GM19239 (cell line): ENCODE measurements around the gene F13A1.

Experiments used
- DNase-seq: peaks from one replicate; pipeline ENCODE4 v3.0.0; 2011; ENCODE audit warnings: low spot score; ENCODE audit not compliant: insufficient read length
- FAIRE-seq: peaks from 2 replicates; lab custom pipeline; 2011; peaks lifted over from hg19 to GRCh38; lab: Jason Lieb, UNC

Gene F13A1

DNA sequence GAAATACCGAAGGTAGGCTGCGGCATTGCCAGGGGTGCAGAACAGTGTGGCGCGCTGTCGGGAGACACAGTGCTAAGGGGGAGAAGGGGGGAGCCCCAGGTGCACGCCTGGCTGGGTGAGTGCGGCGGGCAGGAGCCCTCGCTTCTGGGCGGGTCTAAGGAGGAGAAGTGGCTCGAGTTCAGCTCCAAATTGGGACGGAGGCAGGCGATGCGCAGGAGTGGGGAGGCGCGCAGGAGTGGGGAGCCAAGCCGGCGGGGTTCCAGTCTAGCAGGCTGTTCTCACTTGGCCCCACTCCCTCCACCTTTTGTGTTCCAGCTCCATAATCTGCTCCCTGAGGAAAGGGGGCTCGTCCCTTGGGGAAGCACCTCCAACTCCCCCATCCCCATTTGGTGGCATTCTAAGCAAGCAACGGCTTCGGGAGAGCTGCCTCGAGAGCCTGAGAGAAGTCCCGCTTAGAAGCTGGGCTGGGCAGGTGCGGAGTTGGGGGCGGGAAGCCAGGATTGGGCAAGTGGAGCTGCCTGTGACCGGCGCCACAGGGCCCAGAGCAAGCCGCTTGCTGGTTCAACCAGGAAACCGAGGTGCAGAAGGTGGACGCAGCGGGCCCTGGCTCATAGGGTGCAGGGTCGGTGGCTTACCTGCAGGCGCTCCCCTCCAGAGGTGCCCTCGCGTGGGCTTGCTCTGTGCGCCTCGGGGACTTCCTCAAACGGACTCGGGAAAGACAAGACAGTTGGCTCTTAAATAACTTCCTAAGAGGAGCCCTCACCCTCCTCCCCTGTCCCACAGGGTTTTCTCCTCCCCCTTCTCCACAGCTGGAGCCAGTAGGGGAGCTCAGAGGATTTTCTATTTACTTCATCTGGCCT is at the start of gene F13A1:
Gene F13A1, minus strand, starts transcription at position 711 of the 860 bp plus-strand sequence. CDS start 1,998 bp downstream, outside the sequence.
- FAIRE-seq (no peak), DNase-seq (no peak)

DNA sequence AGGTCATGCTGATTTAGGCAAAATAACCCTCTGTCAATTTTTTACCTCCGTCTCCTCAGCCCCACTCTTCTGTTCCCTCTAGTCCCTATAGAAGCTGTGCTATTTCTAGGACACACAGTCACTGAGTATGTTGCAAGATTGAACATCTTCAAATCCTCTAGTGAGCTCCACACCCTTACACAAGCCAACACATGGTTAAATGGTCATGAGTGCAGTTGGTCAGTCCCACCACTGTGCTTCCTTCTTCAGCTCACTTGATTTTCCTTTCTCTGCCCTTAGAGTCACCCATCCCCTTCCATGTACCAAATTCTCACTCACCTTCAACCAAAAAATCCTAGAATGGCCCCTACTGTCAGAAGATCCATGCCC is 48.2 kb upstream of the F13A1 start:
- FAIRE-seq (no peak), DNase-seq (no peak)

DNA sequence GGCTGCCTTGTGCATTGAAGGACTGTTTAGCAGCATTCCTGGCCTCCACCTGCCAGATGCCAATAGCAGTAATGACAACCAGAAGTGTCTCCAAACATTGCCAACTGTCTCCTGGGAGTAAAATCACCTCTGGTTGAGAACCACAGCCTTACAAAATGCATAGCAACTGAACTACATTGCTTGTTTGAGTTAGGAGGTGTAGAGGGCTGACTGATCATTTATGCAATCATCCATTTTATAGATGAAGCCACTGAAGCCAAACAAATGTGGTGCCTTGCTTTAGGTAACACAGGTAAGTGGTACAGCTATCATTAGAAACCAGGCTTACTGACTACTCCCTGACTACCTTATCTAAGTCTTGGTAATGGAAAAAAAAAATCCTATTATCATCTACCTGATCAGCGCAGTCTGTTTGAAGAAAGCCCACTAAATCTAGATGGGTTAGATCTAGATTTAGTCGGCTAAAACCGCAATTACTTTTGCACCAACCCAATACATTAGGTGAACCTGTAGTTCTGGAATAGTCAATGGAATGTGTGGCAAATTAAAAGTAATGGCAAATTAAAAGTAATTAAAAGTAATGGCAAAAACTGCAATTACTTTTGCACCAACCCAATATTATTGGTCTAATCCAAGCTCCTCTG is 47.7 kb upstream of the F13A1 start:
- FAIRE-seq (no peak), DNase-seq (no peak)

DNA sequence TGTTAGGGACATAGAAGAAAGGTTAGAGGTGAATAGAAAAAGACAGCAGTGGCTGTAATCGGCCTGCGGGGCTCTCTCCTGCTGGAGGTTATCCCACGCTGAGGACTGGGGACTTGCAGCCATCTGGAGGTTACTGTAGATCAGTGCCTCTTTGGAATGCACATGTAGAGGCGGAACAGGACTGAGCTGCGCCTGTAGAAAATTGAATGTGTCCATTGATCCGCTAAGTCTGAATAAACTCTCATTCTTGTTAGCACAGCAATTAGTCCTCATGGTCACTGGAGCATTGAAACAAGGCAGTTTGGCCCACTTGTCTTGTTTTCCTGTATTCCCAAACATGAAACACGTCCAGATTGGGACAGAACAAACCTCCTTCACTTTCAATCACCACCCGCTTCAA is 46.3 kb upstream of the F13A1 start:
- no peak for FAIRE-seq
- DNase-seq: no peak

DNA sequence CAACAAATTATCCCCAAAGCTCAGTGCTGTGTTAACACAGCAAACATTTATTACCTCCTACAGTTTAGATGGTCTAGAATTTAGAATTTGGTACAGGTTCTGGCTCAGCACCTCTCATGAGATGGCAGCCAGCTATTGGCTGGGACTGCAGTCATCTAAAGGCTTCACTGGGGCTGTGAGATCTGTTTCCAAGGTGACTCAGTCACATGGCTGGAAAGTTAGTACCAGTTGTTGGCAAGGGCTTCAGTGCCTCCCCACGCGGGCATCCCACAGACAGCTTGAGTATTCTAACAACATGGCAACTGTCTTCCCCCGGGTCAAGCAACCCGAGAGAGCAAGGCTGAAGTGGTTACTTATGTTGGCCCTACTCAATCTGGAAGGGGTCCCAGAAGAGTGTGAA is 44.8 kb upstream of the F13A1 start:
- no peak for FAIRE-seq
- DNase-seq: no peak

DNA sequence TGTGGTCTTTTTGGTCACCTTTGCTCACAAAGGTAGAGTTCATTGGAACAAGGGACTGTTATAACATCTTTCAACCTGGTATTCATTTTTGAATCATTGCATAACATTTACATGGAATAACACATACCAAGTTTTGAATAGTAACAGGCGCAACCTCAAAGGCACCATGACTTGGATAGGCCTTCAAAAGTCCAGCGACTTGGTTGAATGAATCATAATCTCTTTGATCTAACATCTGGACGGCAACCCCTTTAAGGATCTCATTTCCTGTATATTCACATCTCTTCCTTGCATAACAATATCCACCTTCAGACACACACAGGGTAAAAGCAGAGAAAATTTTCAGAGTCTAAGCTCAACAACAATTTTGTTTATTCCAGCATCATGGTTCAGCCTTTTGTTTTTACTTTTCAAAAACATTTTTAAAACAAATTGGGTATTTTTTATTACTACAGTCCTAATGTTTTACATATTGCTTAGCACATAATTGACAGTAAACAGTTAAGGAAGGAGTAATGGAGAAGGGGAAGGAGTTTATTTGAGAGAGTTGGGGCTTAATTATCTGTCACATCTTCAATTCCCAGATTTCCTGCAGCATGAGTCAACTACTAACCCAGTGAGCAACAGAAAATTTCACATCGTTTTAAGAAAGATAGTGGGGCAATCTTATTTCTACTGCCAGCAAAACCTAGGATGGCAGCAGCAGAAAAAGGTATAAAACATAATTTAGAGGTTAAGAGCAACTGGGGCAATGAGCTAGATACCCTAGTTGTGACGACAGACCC is 41.8 kb upstream of the F13A1 start:
- FAIRE-seq (no peak), DNase-seq (no peak)

DNA sequence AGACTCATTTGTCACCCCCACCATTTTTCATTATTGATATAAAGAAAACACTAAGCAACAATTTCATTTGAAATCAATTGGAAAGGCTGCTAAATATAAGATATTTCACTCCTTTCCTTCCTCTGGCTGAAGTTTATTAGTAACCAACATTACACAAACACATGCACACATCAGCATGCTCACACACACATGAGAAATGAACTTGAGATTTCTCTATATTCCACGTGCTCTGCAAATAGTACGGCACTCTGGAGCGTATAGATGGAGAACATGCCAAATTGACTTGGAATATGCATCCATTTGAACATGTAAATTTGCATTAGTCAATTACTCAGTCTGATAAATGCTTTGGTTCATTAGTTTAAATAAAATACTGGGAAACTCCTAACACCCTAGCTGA is 37.1 kb upstream of the F13A1 start:
- FAIRE-seq (no peak), DNase-seq (no peak)

DNA sequence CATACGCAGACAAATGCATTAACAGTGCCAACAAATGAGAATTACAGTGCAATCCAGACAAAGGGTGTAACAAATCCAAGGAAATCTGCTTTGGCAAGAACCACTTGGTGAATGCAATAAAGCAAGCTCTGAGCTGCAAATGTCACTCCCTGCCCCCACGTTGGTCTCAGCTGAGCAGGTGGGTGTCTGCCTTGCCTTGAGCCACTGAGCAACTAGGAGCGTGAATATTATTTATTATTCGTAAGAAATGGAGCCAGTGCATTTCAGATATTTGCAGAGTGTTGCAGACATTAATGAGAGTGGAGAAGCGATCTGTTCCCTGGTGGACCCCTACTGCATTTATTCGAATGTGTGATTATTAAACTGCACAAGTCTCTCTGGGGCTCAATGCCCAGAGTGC is 36.6 kb upstream of the F13A1 start:
- FAIRE-seq: no peak
- DNase-seq: no peak

DNA sequence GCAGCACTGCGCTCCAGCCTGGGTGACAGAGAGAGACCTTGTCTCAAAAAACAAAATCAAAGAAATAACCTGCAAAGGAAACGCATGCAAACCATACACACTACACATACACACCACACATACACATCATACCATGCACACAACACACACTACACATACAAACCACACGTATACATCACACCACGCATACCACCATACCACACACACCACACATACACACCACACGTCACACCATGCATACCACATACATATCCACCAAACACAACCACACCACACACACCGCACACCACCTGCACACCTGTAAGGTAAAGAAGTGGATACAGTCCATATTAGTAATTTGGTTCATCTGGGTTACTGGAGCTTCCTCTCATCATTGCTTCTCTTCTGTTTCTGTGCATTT is 32.3 kb upstream of the F13A1 start:
- DNase-seq (no peak), FAIRE-seq (no peak)

DNA sequence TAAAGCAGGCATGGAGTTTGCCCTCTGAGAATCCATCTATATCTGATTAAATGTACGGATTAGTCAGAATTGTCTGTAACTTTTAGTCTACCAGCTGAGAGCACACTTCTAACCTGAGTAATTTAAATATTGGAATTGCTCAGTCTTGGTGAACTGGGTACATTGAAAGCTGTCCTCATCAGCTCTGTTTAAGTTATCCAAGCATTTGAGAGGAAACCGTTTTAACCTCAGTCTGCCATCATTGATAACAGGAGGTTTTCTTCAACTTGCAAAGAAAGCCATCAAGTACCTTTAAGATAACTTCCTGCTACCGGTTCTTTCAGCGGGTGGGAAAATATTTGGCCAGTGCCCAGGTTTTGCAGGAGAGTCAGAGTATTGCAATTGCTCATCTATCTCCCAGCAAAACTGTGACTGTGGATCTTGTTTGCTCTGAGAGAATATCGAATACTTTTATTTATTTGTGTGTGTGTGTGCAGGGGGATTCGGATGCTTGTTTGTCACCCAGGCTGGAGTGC is 31.1 kb upstream of the F13A1 start:
- FAIRE-seq (no peak), DNase-seq (no peak)

DNA sequence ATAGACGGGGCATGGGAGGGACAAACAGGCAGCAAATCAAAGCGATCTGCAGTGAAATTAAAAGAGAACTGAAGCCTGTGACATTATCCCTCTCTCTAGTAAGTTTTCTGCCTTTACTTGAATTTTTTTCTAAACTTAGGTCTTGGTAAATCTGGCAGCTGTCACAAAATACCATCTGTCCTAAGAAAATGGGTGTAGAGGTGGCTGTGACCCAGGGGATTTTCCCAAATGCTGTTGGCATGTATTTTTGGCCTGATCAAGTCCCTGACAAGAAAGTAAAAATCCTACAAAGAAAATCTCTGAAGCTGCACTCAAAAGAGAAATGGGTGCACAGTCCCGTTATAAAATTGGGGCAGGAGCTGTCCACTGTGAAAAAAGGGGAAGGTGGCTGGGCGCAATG is 30.2 kb upstream of the F13A1 start:
- no peak for DNase-seq
- FAIRE-seq: no peak

DNA sequence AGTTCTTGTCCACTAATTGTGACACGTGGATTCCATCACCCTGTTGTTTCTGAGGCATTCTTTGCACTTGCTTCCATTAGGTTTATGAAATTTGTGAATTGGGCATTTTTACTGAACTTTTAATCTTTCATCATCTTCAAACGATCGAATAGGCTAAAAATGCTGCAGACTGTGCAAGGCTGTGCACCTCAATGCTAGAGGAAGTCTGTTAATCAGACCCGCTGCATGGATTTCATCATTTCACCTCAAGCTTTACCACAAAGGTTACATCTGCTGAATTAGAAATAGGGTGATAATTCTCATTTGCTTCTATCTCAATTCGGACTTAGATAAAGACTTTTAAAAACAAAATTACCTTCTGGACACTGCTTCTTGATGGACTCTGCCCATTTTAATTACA is 27.8 kb upstream of the F13A1 start:
- no peak for FAIRE-seq

DNA sequence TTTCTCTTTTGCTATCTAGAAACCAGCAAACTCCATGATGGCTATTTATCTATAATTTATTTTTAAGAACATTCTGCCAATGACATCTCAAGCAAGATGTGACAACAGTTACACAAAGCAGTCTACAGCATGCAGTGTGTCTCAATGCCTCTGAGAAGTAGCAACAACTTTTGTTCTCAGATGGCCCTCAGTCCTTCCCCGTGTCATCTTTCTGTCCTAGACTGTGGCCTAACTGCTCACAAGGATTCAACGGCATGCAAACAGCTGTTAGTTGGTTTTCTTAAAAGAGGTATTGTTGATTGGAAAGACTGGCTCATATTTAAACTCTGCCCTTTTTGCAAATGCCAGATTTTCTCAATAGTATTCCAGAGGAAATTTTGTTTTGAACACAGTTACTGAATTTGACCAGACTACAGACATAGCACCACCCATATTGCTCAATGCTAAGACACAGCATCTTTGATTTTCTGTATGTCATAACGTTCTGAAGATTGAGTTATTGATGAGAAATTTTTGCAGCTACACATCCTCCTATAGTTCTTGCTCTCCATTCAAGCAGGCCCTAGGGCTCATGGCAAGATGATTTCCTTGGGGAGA is 26.1 kb upstream of the F13A1 start:
- FAIRE-seq: no peak

More for the DNA sequence above, 27.8 kb upstream of the F13A1 start:
- no peak for DNase-seq

DNA sequence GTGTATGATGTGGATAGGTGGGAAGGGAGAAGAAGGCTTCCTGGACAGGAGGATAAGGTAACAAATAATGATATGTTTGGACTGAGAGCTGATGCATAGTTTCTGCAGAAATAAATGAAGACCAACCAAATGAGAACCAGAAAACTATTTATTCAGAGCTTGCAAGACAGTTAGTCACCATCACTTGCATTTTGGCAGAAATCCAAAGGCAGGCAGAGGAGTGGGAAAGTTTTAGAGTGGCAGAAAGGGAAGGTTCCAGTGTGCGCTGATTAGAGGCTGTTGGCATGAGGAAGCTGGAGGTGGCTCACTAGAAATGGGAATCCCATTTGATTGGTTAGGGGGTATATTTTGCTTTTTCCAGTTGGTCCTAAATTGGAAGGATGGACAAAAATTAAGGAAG is 13.0 kb upstream of the F13A1 start:
- DNase-seq: no peak
- FAIRE-seq: no peak

More for the DNA sequence above, 26.1 kb upstream of the F13A1 start:
- DNase-seq: no peak

DNA sequence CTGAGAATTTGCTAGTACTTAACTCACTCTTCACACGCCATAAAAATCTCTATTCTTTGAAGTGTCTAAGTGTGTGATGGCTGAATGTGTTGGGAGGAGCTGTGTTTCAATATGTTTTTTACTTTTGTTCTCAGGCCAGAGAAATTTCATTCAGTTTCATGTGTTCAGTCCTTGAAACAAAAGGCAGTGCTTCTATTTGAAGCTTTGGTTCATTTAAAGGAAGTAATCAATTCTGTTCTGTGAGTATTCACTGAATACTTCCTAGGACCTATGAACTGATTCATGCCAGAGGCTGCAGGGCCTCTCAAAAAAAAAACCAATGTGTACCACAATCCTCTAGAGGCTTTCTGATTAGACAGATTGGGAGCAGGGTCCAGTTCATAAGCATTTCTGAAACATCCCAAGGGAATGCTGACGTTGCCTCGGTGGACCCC is 12.4 kb upstream of the F13A1 start:
- FAIRE-seq (no peak), DNase-seq (no peak)

DNA sequence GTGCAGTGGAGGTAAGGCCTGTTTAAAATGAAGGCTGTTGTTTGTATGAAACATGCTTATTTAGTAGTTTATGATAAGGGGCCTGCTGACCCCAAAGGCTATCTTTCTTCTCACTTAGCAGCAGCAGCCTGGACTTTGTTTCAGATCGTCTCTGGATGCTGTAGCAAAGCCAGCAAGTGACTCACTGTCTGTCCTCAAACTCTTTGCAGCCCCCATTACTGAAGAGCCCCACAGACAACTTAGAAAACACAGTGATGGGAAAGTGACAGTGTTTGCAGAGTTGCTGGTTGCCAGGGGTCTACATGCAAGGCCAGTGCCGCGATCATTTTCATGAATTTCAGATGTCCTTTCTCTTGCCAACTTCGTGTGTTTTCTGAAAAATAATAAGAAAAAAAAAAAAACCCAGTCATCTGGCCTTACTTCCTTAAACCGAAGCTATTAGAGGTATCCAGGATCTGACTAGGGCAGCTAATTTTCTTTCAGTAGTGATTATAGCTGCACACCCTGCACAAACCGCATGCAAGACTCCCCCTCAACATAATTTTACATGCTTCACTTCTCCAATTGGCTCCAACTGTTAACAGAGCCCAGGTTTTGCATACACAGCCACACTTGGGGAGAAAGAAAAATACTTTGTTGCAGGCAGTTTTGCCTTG is 11.6 kb upstream of the F13A1 start:
- DNase-seq (peak; percentile 25), FAIRE-seq (no peak)

DNA sequence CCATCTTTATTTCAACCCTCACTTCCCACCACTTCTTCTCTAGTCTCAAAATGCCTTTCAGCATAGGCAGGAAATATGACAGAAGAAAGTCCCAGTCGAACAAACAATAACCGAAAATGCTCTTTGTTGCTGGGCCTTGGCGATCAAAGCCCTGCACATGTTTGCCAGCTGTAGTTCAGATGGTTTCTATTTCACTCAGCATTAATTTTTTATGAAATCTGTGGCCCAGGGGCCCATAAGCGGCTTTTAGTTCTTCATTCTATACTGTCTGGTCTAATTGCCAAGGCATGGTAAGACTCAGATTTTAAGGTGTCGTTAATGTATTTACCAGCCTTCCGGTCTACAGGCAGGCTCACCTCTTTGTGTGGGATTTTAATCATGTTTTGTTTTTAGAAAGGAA is 10.9 kb upstream of the F13A1 start:
- FAIRE-seq (peak; percentile 99), DNase-seq (peak; percentile 54)

DNA sequence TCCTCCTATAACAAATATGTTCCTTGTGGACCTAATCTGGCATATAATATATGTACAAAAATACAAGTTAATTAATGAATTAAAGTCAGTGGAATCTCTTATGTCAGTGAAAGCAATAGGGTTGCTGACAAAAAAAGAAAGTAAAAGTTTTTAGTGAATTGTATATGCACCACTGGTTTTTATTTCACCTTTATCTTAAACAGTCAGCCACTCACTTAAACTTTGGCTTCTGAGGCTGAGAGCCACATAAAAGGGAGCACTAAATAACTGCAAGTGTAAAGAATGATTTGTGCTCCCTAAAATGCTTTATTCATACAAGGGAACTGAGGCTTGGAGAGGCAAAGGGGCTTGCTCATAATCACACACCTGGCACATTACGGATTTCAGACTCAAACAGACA is 9.9 kb upstream of the F13A1 start:
- no peak for DNase-seq
- peak; percentile 71 for FAIRE-seq

DNA sequence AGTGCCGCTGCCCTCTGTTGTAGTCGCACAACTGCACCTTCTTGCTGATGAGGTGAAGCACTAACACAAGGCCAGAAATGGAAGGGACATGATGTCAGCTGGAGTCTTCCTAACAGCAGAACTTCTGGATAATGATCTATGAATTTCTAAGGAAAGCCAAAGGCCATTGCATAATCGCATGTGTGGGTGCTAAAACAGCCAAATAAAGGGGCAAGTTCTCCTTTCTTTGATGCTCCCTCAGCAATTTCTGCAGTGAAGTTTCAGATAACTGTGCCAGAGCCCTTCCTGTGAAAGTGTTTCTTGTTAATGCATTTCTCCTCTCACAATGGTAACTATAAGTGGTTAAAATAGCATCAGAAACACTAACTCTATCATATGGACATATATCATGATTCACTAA is 8.0 kb upstream of the F13A1 start:
- DNase-seq (no peak), FAIRE-seq (no peak)

DNA sequence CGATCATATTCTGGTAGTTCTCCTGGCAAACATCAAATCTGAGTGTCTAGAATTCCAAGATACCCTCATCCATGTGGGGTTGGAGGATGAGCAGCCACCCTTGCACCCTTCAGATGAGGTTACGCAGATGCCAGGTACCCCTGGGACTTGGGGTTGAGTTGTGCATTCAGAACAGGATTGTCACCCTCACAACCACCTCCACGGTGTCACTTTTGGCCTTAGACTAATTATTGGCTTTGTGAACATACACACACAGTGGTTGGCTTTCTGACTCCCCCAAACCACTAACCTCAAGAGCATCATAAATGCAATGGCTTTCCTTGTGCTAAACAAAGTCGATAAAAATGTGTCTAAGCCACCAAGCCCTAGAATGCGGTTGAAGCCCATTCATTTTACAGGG is 2.9 kb upstream of the F13A1 start:
- DNase-seq: no peak
- no peak for FAIRE-seq
